HG02884 (cell line): ENCODE data around the gene NACC2.
"Not testable (repeated sequence)": the region's sequence is repeated elsewhere in the genome, so short reads cannot be mapped to it uniquely, and the experiment has no call there.

ENCODE experiments used
- ATAC-seq: cut with Tn5 transposase; IDR thresholded peaks from one replicate; pipeline ENCODE4 v1.9.1; 2021; ENCODE audit warnings: mild to moderate bottlenecking, moderate library complexity; ENCODE audit not compliant: unreplicated experiment

The NACC2 gene

DNA sequence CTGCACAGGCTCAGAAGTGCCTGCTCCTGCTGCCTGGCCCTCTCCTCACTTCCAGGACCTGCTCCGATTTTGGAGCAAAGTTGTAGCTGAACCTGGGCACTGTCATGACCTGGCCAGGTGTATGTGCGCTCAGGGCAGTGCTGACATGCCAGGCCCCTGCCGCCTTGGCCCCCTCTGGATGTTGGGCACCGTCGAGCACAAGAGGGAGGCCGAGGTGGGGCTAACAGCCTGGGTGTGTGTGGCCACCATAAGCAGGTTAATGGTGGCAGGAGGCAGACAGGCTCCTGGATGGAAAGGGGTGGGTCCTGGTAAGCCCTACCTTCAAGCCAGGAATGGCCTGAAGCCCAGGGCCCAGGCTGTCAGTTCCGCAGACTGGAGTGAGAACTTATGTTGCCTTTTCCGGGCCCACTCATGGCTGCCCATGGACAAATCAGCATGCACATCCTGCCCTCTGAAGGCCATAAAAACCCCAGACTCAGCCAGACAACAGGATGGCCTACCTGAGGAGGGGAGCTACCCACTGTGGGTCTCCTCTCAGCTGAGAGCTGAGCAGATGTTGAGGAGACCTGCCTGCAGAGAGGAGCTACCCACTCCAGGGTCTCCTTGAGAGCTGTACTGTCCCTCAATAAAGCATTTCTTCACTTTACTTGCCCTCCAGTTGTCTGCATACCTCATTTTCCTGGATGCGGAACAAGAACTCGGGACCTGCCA is 66.2 kb downstream of the NACC2 start:
- ATAC-seq: no peak

DNA sequence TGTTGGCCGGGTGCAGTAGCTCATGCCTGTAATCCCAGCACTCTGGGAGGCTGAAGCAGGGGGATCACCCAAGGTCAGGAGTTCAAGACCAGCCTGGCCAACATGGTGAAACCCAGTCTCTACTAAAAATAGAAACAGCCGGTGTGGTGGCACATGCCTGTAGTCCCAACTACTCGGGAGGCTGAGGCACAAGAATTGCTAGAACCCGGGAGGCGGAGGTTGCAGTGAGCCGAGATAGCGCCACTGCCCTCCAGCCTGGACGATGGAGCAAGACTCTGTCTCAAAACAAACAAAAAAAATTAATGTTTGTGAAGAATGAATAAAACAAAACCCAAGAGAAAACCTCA is 68.2 kb downstream of the NACC2 start:
- ATAC-seq: not testable (repeated sequence)

- ATAC-seq: no peak
Observed at GRCh38 chr9:136026266-136026942, 68.7 kb downstream of the NACC2 start.

DNA sequence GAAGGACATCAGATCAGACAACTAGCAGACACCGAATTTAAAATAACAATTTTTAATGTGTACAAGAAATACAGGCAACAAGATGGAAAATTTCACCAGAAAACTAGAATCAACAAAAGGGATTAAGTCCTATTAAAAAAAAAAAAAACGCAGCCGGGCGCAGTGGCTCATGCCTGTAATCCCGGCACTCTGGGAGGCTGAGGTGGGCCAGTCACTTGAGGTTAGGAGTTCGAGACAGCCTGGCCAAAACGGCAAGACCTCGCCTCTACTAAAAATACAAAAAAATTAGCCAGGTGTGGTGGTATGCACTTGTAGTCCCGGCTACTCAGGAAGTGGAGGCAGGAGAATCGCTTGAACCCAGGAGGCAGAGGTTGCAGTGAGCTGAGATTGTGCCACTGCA is 69.6 kb downstream of the NACC2 start:
- no peak for ATAC-seq

DNA sequence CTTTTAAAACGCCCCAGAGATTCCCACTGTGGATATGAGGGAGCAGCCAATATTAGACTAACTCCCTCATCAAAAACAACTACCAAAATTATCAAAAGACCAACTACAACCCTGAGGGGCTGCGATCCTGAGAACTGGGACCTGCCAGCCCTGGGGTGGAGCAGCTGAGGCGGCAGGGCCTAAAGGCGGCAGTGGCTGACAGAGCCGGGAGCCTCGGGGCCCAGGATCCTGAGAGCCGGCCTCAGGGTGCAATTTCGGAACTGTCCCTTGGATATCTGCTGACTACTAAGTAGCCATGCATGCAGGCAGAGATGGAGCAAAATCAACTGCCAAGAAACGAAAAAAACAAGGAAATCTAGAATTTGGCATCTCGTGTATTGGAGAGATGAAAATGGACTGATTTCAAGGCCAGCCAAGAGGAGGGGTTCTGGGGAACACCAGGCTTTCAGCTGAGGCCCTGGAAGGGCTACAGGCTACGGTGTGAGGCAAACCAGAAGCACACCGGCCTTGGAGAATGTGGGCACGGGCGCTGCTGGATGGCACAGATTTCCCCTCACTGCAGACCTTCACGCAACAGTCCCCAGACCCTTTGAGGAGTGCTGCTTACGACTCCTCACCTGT is 70.3 kb downstream of the NACC2 start:
- ATAC-seq: no peak

GRCh38 chr9:136024286-136024685 is 70.8 kb downstream of the NACC2 start:
- no peak for ATAC-seq

DNA sequence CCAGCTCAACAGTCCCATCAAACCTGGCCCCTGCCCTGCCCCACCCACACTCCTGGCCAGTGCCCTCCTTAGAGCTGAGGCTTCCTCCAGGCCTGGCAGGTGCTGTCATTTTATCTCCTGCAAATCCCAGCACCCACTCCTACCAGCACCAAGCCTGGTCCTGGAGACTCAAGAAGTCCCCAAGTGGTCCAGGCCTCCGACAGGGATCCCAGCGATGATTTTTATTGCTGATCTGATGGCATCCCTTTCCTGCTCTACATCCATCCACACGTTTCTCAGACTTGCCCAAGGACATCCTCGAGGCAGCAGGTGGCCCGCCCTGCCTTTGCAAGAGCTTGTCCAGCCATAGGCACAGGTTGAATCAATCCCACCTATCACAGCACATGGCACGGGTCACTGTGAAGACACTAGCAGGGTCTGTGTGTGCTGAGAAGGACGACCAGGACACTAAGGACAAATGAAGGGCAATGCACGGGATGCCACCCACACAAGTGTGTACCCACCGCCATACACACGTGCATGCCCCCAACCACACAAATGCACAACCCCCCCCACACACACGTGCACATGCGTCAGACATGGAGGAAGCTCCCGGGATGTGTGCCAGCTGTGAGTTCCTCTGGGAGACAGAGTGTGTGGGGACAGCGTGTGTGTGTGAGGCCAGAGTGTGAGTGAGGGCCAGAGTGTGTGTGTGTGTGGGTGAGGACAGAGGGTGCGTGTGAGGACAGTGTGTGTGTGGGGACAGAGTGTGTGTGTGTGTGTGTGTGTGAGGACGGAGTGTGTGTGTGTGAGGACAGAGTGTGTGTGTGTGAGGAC is 71.5 kb downstream of the NACC2 start:
- ATAC-seq: no peak

DNA sequence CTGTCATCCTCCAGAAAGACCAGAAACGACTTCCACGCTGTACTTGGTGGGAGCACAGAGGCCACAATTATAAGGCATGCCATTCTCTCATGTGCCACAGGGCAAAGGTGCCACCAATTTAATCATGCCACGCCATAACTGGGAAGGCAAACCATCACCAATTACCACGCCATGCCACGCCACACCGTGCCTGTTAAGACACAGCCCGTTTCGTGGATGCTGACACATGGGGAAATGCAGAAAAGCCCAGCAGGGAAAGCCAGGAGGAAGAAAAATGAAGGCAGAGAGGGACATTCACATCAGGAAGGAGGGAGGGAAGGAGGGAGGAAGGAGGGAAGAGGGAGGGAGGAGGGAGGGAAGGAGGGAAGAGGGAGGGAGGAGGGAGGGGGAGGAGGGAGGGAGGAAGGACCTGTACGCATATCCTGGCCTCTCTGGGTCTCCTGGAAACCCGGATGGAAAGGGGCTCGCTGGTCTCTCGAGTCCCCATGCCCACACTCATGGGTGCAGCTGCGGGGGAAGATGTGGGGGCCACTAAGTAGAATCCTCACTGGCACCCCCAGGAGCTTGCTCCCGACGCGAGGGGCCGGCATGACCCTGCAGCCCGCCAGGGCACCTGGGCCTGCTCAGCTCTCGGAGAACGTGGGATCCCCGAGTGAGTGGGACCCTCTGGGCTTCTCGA is 72.2 kb downstream of the NACC2 start:
- no peak for ATAC-seq

DNA sequence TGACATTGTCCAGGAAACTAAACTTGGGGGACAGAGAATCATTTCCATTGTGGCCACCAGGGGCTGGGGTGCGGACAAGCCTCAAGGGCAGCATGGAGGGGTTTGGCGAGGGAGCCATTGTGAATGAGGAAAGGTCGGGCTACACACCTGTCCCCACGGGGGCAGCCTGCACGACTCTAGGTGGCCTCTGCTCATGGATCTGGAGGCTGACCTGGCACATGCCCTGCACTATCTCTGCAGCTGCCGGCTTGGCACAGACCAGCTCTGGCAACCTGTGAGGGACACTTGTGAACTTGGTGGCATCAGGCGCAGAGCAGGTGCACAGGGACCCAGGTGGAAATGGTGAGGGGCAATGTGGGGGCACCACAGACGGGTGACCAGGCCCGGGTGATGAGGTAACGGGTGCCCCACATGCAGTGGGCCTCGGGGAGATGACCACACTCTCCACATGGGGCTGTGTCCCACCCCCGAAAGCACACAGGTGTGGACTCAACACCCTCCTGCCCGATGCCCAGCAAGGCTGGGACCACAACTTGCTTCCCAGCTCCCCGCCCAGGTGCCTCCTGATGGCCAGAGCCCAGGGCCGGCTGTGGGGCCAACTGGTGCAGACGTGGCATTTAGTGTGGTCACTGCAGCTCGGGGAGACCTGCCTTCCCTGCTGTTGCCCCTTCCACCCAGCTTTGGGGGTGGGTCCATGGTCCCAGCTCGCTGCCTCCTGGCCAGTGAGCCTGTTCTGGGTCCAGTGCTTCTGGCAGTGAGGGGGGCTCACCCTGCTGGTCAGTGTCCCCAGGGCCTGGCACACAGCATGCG is 73.0 kb downstream of the NACC2 start:
- ATAC-seq: no peak

GRCh38 chr9:136021171-136021871 is 73.8 kb downstream of the NACC2 start:
- no peak for ATAC-seq

DNA sequence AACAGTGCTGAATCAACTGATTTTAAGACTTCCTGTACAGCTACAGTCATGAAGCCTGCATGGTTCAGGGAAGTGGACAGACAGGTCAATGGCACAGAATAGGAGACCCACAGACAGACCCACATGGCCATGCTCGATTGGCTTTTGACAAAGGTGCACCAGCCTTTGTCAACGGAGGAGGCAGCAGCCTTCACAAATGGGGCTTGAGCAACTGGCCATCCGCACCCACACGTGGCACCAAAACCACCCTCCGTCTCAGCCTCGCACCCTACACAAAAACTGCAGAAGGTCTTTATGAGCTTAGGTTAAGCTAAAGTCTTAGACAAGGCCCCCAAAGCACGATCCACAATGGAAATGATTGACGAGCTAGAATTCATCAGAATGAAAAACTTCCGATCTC is 74.4 kb downstream of the NACC2 start:
- ATAC-seq: no peak

GRCh38 chr9:136020206-136020605 is 74.9 kb downstream of the NACC2 start:
- ATAC-seq: no peak

- ATAC-seq: no peak
Observed at GRCh38 chr9:136019681-136020060, 75.4 kb downstream of the NACC2 start.

- no peak for ATAC-seq
Observed at GRCh38 chr9:136019041-136019680, 75.9 kb downstream of the NACC2 start.

DNA sequence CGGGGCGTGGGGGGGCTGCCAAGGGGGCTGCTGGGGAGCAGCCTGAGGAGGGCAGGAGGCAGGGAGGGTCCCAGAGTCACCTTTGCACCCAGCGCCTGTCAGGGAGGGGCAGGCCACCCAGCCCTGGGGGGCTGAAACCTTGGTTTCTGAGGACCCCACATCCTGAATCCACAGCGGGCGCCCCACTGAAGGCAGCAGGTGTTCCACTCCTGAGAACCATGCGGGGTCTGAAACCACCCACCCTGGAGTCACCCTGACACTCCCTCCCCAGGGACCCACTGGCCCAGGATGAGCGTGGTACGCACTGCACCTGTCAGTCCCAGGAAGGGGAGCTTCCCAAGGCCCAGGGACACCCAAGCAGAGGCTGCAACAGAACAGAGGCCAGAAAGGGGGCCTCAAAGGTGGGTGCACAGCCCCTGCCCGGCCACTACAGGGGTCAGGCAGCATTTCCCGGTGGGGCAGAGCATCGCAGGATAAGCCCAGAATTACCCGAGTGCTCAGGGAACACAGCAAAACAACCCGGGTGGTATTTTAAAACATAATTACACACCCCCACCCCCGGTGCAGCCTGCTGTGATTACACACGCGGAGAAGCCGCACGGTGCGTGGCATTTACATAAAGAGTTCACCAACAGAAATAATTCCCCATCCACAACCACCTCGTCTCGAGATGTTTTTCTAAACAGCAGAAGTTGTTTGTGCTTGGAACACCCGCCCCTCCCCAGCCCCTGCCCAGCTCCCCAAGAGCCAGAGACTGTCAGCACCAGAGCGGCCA is 76.6 kb downstream of the NACC2 start:
- no peak for ATAC-seq

- no peak for ATAC-seq
Observed at GRCh38 chr9:136017289-136018190, 77.5 kb downstream of the NACC2 start.

GRCh38 chr9:136016572-136017288 is 78.4 kb downstream of the NACC2 start:
- ATAC-seq: no peak
